ACC112 (cell line): Measurements from ENCODE around the gene ADAMTS19.

Source experiments
- H2AFZ ChIP-seq: fragments of 200-600 bp; sonication (generic); one replicate; pipeline ENCODE4 v1.6.0; 2017; ENCODE audit warnings: antibody characterized with exemption, low read length; ENCODE audit not compliant: unreplicated experiment
- H3K27ac ChIP-seq: fragments of 200-600 bp; sonication (generic); 2 replicates; pipeline ENCODE4 v1.5.1; 2014; ENCODE audit warnings: low read depth, mild to moderate bottlenecking, antibody characterized with exemption, low read length, moderate library complexity
- H3K27me3 ChIP-seq: fragments of 200-600 bp; sonication (generic); 2 replicates; pipeline ENCODE4 v1.6.1; 2014; ENCODE audit warnings: mild to moderate bottlenecking, antibody characterized with exemption, low read length, moderate library complexity, mixed read lengths; ENCODE audit not compliant: insufficient read depth
- H3K36me3 ChIP-seq: fragments of 200-600 bp; sonication (generic); 2 replicates; pipeline ENCODE4 v1.6.1; 2016; ENCODE audit warnings: mild to moderate bottlenecking, antibody characterized with exemption, low read length, moderate library complexity, mixed read lengths; ENCODE audit not compliant: insufficient read depth
- H3K4me1 ChIP-seq: fragments of 200-600 bp; sonication (generic); one replicate; pipeline ENCODE4 v1.6.1; 2016; ENCODE audit warnings: low read length, mixed read lengths; ENCODE audit not compliant: insufficient read depth, unreplicated experiment, control insufficient read depth
- H3K4me3 ChIP-seq: fragments of 200-600 bp; sonication (generic); 2 replicates; pipeline ENCODE4 v1.5.1; 2014; ENCODE audit warnings: mild to moderate bottlenecking, low read depth, low read length
- H3K79me2 ChIP-seq: fragments of 200-600 bp; sonication (generic); one replicate; pipeline ENCODE4 v1.6.0; 2016; ENCODE audit warnings: low read length; ENCODE audit not compliant: control insufficient read depth, unreplicated experiment, insufficient read depth

Gene ADAMTS19

GRCh38 chr5:129441096-129441495 lies 19.0 kb upstream of the ADAMTS19 start:
- Histone ChIP-seq H3K27me3 (no peaks in the 10 kb centered on the region), H3K4me3 (no peak overlapping the region), H3K27ac (no peak overlapping the region), H3K79me2 (no peaks in the 10 kb centered on the region), H3K36me3 (no peaks in the 10 kb centered on the region), H3K4me1 (no peaks in the 10 kb centered on the region), H2AFZ (no peak overlapping the region)

- H2AFZ ChIP-seq: no peak overlapping the region
- no peaks in the 10 kb centered on the region for H3K27me3 ChIP-seq
- H3K36me3 ChIP-seq: no peaks in the 10 kb centered on the region
- H3K79me2 ChIP-seq: no peaks in the 10 kb centered on the region
- H3K4me3 ChIP-seq: no peak overlapping the region
- H3K4me1 ChIP-seq: no peaks in the 10 kb centered on the region
- no peak overlapping the region for H3K27ac ChIP-seq
These were observed 14.7 kb upstream of the ADAMTS19 start for GRCh38 chr5:129445379-129445778.

GRCh38 chr5:129447968-129448367 lies 12.1 kb upstream of the ADAMTS19 start:
- no peaks in the 10 kb centered on the region for H3K27me3 ChIP-seq
- H3K79me2 ChIP-seq: no peaks in the 10 kb centered on the region
- H3K27ac ChIP-seq: no peak overlapping the region
- H2AFZ ChIP-seq: no peak overlapping the region
- no peaks in the 10 kb centered on the region for H3K36me3 ChIP-seq
- H3K4me1 ChIP-seq: no peaks in the 10 kb centered on the region
- no peak overlapping the region for H3K4me3 ChIP-seq

- H3K4me1 ChIP-seq: no peaks in the 10 kb centered on the region
- H3K27ac ChIP-seq: no peak overlapping the region
- no peaks in the 10 kb centered on the region for H3K27me3 ChIP-seq
- H2AFZ ChIP-seq: no peak overlapping the region
- H3K79me2 ChIP-seq: no peaks in the 10 kb centered on the region
- no peaks in the 10 kb centered on the region for H3K36me3 ChIP-seq
- H3K4me3 ChIP-seq: no peak overlapping the region
These were observed 11.4 kb upstream of the ADAMTS19 start for GRCh38 chr5:129448654-129449053.

- Histone ChIP-seq H3K4me1 (no peaks in the 10 kb centered on the region), H3K79me2 (no peaks in the 10 kb centered on the region), H3K27me3 (peaks cover 3% of the 10 kb centered on the region; the same call in 1 of the 2 replicates)
These were observed 5.6 kb upstream of the ADAMTS19 start for GRCh38 chr5:129454461-129454860.

GRCh38 chr5:129459450-129459776 lies 685 bp upstream of the ADAMTS19 start:
- peak overlapping the region; percentile 56 for H2AFZ ChIP-seq
- H3K79me2 ChIP-seq: no peaks in the 10 kb centered on the region
- H3K27ac ChIP-seq: no peak overlapping the region
- H3K4me3 ChIP-seq: peak overlapping the region; percentile 66
- no peaks in the 10 kb centered on the region for H3K36me3 ChIP-seq
- peaks cover 37% of the 10 kb centered on the region for H3K27me3 ChIP-seq
- H3K4me1 ChIP-seq: peaks cover 3% of the 10 kb centered on the region

More at GRCh38 chr5:129454461-129454860, 5.6 kb upstream of the ADAMTS19 start:
- Histone ChIP-seq H3K27ac (no peak overlapping the region), H2AFZ (no peak overlapping the region), H3K4me3 (no peak overlapping the region), H3K36me3 (no peaks in the 10 kb centered on the region)

- Histone ChIP-seq H3K27ac (no peak overlapping the region), H3K79me2 (no peaks in the 10 kb centered on the region), H3K36me3 (no peaks in the 10 kb centered on the region), H3K4me3 (peak overlapping the region; percentile 78), H3K4me1 (peaks cover 3% of the 10 kb centered on the region), H3K27me3 (peaks cover 37% of the 10 kb centered on the region), H2AFZ (peak overlapping the region; percentile 88)
These were observed 506 bp downstream of the ADAMTS19 start for GRCh38 chr5:129460672-129460935.

- H3K79me2 ChIP-seq: no peaks in the 10 kb centered on the region
- peaks cover 37% of the 10 kb centered on the region for H3K27me3 ChIP-seq
- no peaks in the 10 kb centered on the region for H3K36me3 ChIP-seq
- peak overlapping the region; percentile 88 for H2AFZ ChIP-seq
- H3K4me1 ChIP-seq: peaks cover 3% of the 10 kb centered on the region
- H3K27ac ChIP-seq: no peak overlapping the region
- peak overlapping the region; percentile 78 for H3K4me3 ChIP-seq
These were observed 1.0 kb downstream of the ADAMTS19 start for GRCh38 chr5:129460936-129461710.

GRCh38 chr5:129461711-129462332 lies 1.7 kb downstream of the ADAMTS19 start:
- H3K36me3 ChIP-seq: no peaks in the 10 kb centered on the region
- H3K27me3 ChIP-seq: peaks cover 37% of the 10 kb centered on the region
- H3K79me2 ChIP-seq: no peaks in the 10 kb centered on the region
- H3K4me1 ChIP-seq: peaks cover 3% of the 10 kb centered on the region
- H3K4me3 ChIP-seq: peak overlapping the region; percentile 78
- no peak overlapping the region for H3K27ac ChIP-seq
- no peak overlapping the region for H2AFZ ChIP-seq

- H3K27ac ChIP-seq: no peak overlapping the region
- no peaks in the 10 kb centered on the region for H3K36me3 ChIP-seq
- H3K79me2 ChIP-seq: no peaks in the 10 kb centered on the region
- no peak overlapping the region for H2AFZ ChIP-seq
- peaks cover 3% of the 10 kb centered on the region for H3K4me1 ChIP-seq
- peaks cover 22% of the 10 kb centered on the region for H3K27me3 ChIP-seq
- no peak overlapping the region for H3K4me3 ChIP-seq
These were observed 5.8 kb downstream of the ADAMTS19 start for GRCh38 chr5:129465776-129466344.

- Histone ChIP-seq H3K4me3 (no peak overlapping the region), H2AFZ (no peak overlapping the region), H3K36me3 (no peaks in the 10 kb centered on the region), H3K27me3 (no peaks in the 10 kb centered on the region), H3K27ac (no peak overlapping the region), H3K79me2 (no peaks in the 10 kb centered on the region), H3K4me1 (no peaks in the 10 kb centered on the region)
These were observed 14.4 kb downstream of the ADAMTS19 start for GRCh38 chr5:129474544-129474943.
